Adrenal gland (tissue), 5 donors: ENCODE data around the gene CDH4.

Experiments used
- POLR2A ChIP-seq, 2 donors: fragments of 450-650 bp; IDR thresholded peaks; one replicate each; pipeline ENCODE4 v1.6.1; 2017; ENCODE audit warnings: antibody characterized with exemption in 2 of 2, mild to moderate bottlenecking in 2 of 2, moderate library complexity in 1 of 2
- TF ChIP-seq, protein P1 (sequence below), 6 experiments: fragments of 450-650 bp in 4 of 6; fragments of 200-600 bp in 2 of 6; sonication (generic) in 1 of 6; IDR thresholded peaks; 1 replicate in 5 of 6; 2 replicates in 1 of 6; pipeline versions ENCODE4 v1.5.1 to v1.8.0; 2016 to 2021; ENCODE audit warnings: antibody characterized with exemption in 6 of 6, mild to moderate bottlenecking in 2 of 6, moderate library complexity in 1 of 6
- donor health status: DM: no; HTN: no; CAD: no.

DNA sequence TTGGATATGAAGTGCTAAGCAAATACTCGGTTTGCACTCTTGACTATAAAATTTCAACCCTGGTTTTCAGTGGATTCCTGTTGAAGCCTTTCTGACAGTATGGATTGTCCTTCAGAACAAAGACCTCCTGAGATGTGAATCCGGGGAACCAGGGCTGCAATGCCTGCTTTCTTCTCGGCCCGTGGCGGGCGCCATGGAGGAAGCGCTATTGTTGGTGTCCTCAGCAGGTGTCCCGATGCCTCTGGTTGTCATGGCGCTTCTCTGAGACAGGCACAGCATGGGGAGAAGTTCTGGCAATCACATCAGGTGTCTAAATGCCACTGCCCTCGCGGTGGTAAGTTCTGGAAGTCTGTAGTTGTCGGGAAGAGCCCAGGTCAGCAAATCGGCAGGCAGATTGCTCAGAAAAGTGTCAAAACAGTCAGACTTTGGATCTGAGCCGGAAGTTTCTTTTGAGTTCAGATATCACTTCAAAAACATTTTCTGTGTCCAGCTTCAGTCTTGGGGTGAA is 188.5 kb downstream of the CDH4 start:
- TF ChIP-seq, protein P1, sequence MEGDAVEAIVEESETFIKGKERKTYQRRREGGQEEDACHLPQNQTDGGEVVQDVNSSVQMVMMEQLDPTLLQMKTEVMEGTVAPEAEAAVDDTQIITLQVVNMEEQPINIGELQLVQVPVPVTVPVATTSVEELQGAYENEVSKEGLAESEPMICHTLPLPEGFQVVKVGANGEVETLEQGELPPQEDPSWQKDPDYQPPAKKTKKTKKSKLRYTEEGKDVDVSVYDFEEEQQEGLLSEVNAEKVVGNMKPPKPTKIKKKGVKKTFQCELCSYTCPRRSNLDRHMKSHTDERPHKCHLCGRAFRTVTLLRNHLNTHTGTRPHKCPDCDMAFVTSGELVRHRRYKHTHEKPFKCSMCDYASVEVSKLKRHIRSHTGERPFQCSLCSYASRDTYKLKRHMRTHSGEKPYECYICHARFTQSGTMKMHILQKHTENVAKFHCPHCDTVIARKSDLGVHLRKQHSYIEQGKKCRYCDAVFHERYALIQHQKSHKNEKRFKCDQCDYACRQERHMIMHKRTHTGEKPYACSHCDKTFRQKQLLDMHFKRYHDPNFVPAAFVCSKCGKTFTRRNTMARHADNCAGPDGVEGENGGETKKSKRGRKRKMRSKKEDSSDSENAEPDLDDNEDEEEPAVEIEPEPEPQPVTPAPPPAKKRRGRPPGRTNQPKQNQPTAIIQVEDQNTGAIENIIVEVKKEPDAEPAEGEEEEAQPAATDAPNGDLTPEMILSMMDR (IDR thresholded peaks at IDR 0.05): no peak
- TF ChIP-seq POLR2A (IDR thresholded peaks at IDR 0.05): no peak
